GM18951 (cell line): ENCODE measurements around the gene KANK3.
"Not testable (repeated sequence)": the region's sequence is repeated elsewhere in the genome, so short reads cannot be mapped to it uniquely, and the experiment has no call there.

Experiments used
- POLR2A ChIP-seq: IDR thresholded peaks from 4 replicates; pipeline ENCODE4 v1.6.1; 2011; ENCODE audit warnings: mild to moderate bottlenecking; ENCODE audit not compliant: insufficient read length, insufficient read depth; ENCODE audit errors: extremely low read depth
- in situ Hi-C: fragments of 300-500 bp; cut with MboI; formaldehyde crosslinking; loops from one replicate; pipeline ENCODE4 v1.12.0; 2022; ENCODE audit warnings: low sequenced_read_pairs, mixed read lengths, inconsistent platforms; ENCODE audit not compliant: unreplicated experiment

Gene KANK3

GRCh38 chr19:8377598-8377997 is 34.5 kb upstream of the KANK3 start:
- no peak for TF ChIP-seq POLR2A
- in situ Hi-C loops = no loop called here

DNA sequence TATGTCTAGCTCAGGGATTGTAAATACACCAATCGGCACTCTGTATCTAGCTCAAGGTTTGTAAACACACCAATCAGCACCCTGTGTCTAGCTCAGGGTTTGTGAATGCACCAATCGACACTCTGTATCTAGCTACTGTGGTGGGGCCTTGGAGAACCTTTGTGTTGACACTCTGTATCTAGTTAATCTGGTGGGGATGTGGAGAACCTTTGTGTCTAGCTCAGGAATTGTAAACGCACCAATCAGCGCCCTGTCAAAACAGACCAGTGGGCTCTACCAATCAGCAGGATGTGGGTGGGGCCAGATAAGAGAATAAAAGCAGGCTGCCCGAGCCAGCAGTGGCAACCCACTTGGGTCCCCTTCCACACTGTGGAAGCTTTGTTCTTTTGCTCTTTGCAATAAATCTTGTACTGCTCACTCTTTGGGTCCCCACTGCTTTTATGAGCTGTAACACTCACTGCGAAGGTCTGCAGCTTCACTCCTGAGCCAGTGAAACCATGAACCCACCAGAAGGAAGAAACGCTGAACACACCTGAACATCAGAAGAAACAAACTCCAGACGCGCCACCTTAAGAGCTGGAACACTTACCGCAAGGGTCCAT is 33.4 kb upstream of the KANK3 start:
- in situ Hi-C loops = not testable (repeated sequence)

DNA sequence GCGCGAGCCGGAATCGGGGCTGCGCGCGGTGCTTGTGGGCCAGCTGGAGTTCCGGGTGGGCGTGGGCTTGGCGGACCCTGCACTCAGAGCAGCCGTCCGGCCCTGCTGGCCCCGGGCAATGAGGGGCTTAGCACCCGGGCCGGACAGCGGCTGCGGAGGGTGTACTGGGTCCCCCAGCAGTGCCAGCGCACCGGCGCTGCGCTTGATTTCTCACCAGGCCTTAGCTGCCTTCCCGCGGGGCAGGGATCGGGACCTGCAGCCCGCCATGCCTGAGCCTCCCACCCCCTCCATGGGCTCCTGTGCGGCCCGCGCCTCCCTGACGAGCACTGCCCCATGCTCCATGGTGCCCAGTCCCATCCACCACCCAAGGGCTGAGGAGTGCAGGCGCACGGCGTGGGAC is 32.7 kb upstream of the KANK3 start:
- in situ Hi-C loops = not testable (repeated sequence)

- in situ Hi-C loops = no loop called here
- TF ChIP-seq POLR2A = no peak
These were observed 31.1 kb upstream of the KANK3 start for GRCh38 chr19:8373867-8374813.

GRCh38 chr19:8371011-8371804 is 28.1 kb upstream of the KANK3 start:
- no peak for TF ChIP-seq POLR2A
- in situ Hi-C loops = no loop called here

DNA sequence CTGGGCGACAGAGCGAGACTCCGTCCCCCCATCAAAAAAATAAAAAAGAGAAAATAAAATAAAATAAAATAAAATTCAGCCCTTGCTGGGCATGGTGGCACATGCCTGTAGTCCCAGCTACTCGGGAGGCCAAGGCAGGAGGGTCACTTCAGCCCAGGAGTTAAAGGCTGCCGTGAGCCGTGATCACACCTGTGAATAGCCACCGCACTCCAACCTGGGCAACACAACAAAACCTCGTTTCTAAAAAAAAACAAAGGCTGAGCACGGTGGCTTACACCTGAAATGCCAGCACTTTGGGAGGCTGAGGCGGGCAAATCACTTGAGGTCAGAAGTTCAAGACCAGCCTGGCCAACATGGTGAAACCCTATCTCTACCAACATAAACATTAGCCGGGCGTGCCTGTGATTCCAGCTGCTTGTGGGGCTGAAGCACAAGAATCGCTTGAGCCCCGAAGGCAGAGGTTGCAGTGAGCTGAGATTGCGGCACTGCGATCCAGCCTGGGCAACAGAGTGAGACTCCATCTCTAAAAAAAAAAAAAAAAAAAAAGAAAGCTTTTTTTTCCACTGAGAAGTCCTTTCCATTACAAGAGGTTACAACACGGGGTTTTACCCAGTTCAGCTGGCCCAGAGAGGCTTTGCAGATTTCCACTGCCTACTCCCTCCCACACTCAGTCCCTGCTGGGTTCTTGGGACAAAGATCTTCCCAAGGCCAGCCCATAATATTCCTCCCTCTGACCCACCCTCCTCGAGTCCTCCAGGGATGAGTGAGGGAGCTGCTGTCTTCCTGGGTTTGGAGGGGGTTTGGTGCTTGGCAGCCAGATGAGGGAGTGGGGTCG is 27.3 kb upstream of the KANK3 start:
- no peak for TF ChIP-seq POLR2A
- in situ Hi-C loops = no loop called here

GRCh38 chr19:8367327-8368001 is 24.4 kb upstream of the KANK3 start:
- in situ Hi-C loops = no loop called here
- TF ChIP-seq POLR2A = no peak

DNA sequence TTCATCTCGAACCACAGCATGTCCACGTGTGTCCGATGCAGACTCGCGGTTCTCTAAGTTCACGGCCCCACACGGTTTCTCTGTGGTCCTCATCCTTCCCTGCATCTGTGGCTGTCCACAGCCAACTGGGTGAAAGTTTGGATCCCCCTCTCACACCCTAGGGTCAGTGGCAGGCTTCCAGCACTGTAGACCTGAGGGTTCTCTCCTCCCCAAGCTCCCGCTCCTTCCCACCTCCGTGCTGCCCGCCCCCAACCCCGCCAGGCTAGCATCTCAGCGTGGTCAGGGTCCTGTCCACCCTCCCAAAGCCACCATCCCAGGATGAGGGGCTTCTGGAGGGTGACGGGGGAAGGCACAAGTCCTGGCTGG is 23.9 kb upstream of the KANK3 start:
- in situ Hi-C loops = no loop called here
- no peak for TF ChIP-seq POLR2A

DNA sequence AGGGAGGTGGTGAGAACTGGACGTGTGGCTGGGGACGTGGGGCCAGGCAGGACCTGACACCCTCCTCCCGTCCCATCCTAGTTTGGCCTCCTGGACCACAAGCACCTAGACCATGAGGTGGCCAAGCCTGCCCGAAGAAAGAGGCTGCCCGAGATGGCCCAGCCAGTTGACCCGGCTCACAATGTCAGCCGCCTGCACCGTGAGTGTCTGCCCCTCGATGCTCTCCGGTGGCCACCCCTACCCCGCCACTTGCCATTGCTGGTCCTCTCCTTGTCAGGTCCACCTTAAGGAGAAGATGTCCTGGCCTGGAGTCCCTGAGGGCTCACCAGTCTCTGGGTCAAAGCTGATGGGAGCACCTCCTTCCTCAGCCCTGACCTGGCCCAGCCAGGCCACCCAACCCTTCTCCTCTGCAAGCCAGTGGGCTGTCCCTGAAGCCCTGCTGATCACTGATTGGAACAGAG is 23.1 kb upstream of the KANK3 start:
- in situ Hi-C loops = no loop called here
- no peak for TF ChIP-seq POLR2A

GRCh38 chr19:8363803-8364771 is 21.0 kb upstream of the KANK3 start, which contains the start of gene ANGPTL4:
Gene ANGPTL4 (plus strand): TSS chr19:8364155. CDS start chr19:8364322, 167 bp downstream.
- in situ Hi-C loops = no loop called here
- TF ChIP-seq POLR2A = no peak
